ENCODE results near the gene GPC6.

DNA sequence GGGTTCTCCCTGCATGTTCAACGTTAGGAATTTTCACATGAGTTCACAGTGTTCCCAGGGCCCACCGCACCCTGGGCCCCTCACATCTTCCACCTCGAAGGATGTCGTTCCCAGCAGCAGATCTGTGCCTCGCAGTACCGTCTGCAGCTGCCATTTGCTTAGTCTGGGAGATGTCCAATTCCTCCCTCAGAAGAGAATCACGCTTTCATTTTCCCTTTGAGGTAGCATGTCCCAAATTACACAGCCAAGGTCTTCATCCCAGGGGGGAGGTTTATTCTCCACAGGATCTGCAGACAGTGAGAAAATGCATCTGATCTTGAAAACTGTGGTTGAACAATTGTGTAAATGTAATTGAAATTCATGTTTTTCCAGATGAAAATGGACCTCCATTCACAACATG lies 1102.7 kb downstream of the GPC6 start:
- TF ChIP-seq, protein P1, sequence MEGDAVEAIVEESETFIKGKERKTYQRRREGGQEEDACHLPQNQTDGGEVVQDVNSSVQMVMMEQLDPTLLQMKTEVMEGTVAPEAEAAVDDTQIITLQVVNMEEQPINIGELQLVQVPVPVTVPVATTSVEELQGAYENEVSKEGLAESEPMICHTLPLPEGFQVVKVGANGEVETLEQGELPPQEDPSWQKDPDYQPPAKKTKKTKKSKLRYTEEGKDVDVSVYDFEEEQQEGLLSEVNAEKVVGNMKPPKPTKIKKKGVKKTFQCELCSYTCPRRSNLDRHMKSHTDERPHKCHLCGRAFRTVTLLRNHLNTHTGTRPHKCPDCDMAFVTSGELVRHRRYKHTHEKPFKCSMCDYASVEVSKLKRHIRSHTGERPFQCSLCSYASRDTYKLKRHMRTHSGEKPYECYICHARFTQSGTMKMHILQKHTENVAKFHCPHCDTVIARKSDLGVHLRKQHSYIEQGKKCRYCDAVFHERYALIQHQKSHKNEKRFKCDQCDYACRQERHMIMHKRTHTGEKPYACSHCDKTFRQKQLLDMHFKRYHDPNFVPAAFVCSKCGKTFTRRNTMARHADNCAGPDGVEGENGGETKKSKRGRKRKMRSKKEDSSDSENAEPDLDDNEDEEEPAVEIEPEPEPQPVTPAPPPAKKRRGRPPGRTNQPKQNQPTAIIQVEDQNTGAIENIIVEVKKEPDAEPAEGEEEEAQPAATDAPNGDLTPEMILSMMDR (IDR thresholded peaks at IDR 0.05), result no peak
- no peak for TF ChIP-seq POLR2A (IDR thresholded peaks at IDR 0.05)
